Fibroblast of lung (primary cell): ENCODE measurements around the gene RNF224. TPM values are rescaled to one million over a fixed set of nuclear protein-coding genes. Genes with fewer than 3 reads are reported as not detected.
A peak's percentile ranks its signal among the peaks of the same experiment; 100 is the strongest.

Source experiments
- DNase-seq, 2 donors: peaks; one replicate each; pipeline versions ENCODE4 v3.0.0 to v3.0.0-alpha.2; 2010; ENCODE audit warnings: low read depth in 2 of 2
- H2AFZ ChIP-seq: 2 replicates; pipeline ENCODE4 v1.5.1; 2012; ENCODE audit warnings: low read length, control low read depth, inconsistent platforms
- H3K27ac ChIP-seq: 2 replicates; pipeline ENCODE4 v1.5.1; 2011; ENCODE audit warnings: low read length, control low read depth; ENCODE audit not compliant: insufficient read depth
- H3K27me3 ChIP-seq: 2 replicates; pipeline ENCODE4 v1.5.1; 2011; ENCODE audit warnings: mild to moderate bottlenecking, low read length; ENCODE audit not compliant: control insufficient read depth, insufficient read depth
- H3K36me3 ChIP-seq: 2 replicates; pipeline ENCODE4 v1.5.1; 2011; ENCODE audit warnings: low read length; ENCODE audit not compliant: control insufficient read depth, insufficient read depth
- H3K4me1 ChIP-seq: 2 replicates; pipeline ENCODE4 v1.5.1; 2011; ENCODE audit warnings: low read length; ENCODE audit not compliant: control insufficient read depth, insufficient read depth; ENCODE audit errors: extremely low read depth
- H3K4me2 ChIP-seq: 2 replicates; pipeline ENCODE4 v1.5.1; 2011; ENCODE audit warnings: low read length, control low read depth; ENCODE audit not compliant: insufficient read depth; ENCODE audit errors: extremely low read depth
- H3K4me3 ChIP-seq, 4 experiments: fragments of 200-600 bp in 1 of 4; sonication (generic) in 1 of 4; replicated peaks in 1 of 4; 2 replicates each; pipeline ENCODE4 v1.5.1; 2011 to 2016; ENCODE audit warnings: low read length in 4 of 4, low read depth in 3 of 4, mild to moderate bottlenecking in 3 of 4, control low read depth in 2 of 4, inconsistent platforms in 1 of 4, mixed read lengths in 1 of 4; ENCODE audit not compliant: insufficient read depth in 1 of 4; ENCODE audit errors: control extremely low read depth in 1 of 4
- H3K79me2 ChIP-seq: 2 replicates; pipeline ENCODE4 v1.5.1; 2012; ENCODE audit warnings: mild to moderate bottlenecking, low read length, inconsistent platforms; ENCODE audit not compliant: control insufficient read depth, insufficient read depth
- H3K9ac ChIP-seq: 2 replicates; pipeline ENCODE4 v1.5.1; 2011; ENCODE audit warnings: mild to moderate bottlenecking, low read length, control low read depth; ENCODE audit not compliant: insufficient read depth
- H3K9me3 ChIP-seq: 2 replicates; pipeline ENCODE4 v1.5.1; 2012; ENCODE audit warnings: low read depth, low read length; ENCODE audit not compliant: control insufficient read depth, insufficient read depth
- H4K20me1 ChIP-seq: 2 replicates; pipeline ENCODE4 v1.5.1; 2011; ENCODE audit warnings: low read length; ENCODE audit not compliant: control insufficient read depth, insufficient read depth; ENCODE audit errors: extremely low read depth
- CTCF ChIP-seq, 2 donors: IDR thresholded peaks in 1 of 2; conservative IDR thresholded peaks in 1 of 2; 1 replicate in 1 of 2; 2 replicates in 1 of 2; pipeline ENCODE4 v1.5.1; 2011 to 2012; ENCODE audit warnings: low read length in 2 of 2, control low read depth in 1 of 2, inconsistent platforms in 1 of 2, low read depth in 1 of 2, mild to moderate bottlenecking in 1 of 2
- EZH2 ChIP-seq: IDR thresholded peaks from 2 replicates; pipeline ENCODE4 v1.5.1; 2012; ENCODE audit warnings: low read length, control low read depth, mild to moderate bottlenecking; ENCODE audit errors: missing control alignments
- polyA plus RNA-seq, 2 donors: library from polyadenylated mRNA; depleted of rRNA in 1 of 2; stranded (reverse) in 1 of 2; unstranded in 1 of 2; fragments of >200 nt; gene quantifications; 2 replicates each; pipeline ENCODE4 v1.2.1, GENCODE V29; 2011 to 2012; ENCODE audit warnings: missing spikeins in 1 of 2
- total RNA-seq: library from RNA; depleted of rRNA; stranded (reverse); fragments of >200 nt; gene quantifications from 2 replicates; pipeline ENCODE4 v1.2.1, GENCODE V29; 2014

The RNF224 gene
- total and polyA plus RNA-seq, 2 donors (not counting 1 experiment from before 2014, with no cell fraction given) = under 0.01 TPM; not detected in 1

GRCh38 chr9:137275203-137275587 is 47.9 kb downstream of the RNF224 start:
- peaks cover 10% of the 10 kb centered on the region for H3K4me1 ChIP-seq
- no peaks in the 10 kb centered on the region for H3K9me3 ChIP-seq
- peaks cover 19% of the 10 kb centered on the region for H3K79me2 ChIP-seq

GRCh38 chr9:137275588-137276472 is 48.5 kb downstream of the RNF224 start:
- no peak for TF ChIP-seq CTCF (conservative IDR thresholded peaks at IDR 0.05 in 1 of 2, IDR thresholded peaks at IDR 0.05 in 1 of 2; ENCODE audit: low read depth in 1 of 2, low read length in 2 of 2)
- no peak for TF ChIP-seq EZH2
- no peaks in the 10 kb centered on the region for H3K9me3 ChIP-seq
- H2AFZ ChIP-seq = no peak overlapping the region
- H3K4me2 ChIP-seq = no peak overlapping the region
- H3K79me2 ChIP-seq = peaks cover 24% of the 10 kb centered on the region
- H3K27ac ChIP-seq = no peak overlapping the region
- peaks cover 10% of the 10 kb centered on the region for H3K4me1 ChIP-seq
- H3K4me3 ChIP-seq = no peak overlapping the region
- H3K27me3 ChIP-seq = no peaks in the 10 kb centered on the region
- no peak for DNase-seq
- peaks cover 34% of the 10 kb centered on the region for H3K36me3 ChIP-seq
- no peaks in the 10 kb centered on the region for H4K20me1 ChIP-seq
- no peak overlapping the region for H3K9ac ChIP-seq

More at GRCh38 chr9:137275203-137275587, 47.9 kb downstream of the RNF224 start:
- Histone ChIP-seq H4K20me1 (no peaks in the 10 kb centered on the region), H3K4me3 (no peak overlapping the region), H3K27ac (no peak overlapping the region), H2AFZ (no peak overlapping the region), H3K4me2 (no peak overlapping the region), H3K27me3 (no peaks in the 10 kb centered on the region), H3K36me3 (peaks cover 34% of the 10 kb centered on the region), H3K9ac (no peak overlapping the region)
- DNase-seq = no peak
- TF ChIP-seq CTCF (conservative IDR thresholded peaks at IDR 0.05 in 1 of 2, IDR thresholded peaks at IDR 0.05 in 1 of 2; ENCODE audit: low read depth in 1 of 2, low read length in 2 of 2) (no peak), EZH2 (no peak)

GRCh38 chr9:137276473-137277328 is 49.4 kb downstream of the RNF224 start:
- no peak for TF ChIP-seq CTCF (conservative IDR thresholded peaks at IDR 0.05 in 1 of 2, IDR thresholded peaks at IDR 0.05 in 1 of 2; ENCODE audit: low read depth in 1 of 2, low read length in 2 of 2)
- TF ChIP-seq EZH2 = no peak
- peaks cover 10% of the 10 kb centered on the region for H3K4me1 ChIP-seq
- H3K9me3 ChIP-seq = no peaks in the 10 kb centered on the region
- peak; percentile 45 to 77 for DNase-seq
- H3K36me3 ChIP-seq = peaks cover 28% of the 10 kb centered on the region
- peak overlapping the region; percentile 29 for H3K9ac ChIP-seq
- peaks cover 24% of the 10 kb centered on the region for H3K79me2 ChIP-seq
- H3K4me2 ChIP-seq = peak overlapping the region; percentile 81
- no peaks in the 10 kb centered on the region for H3K27me3 ChIP-seq
- H4K20me1 ChIP-seq = no peaks in the 10 kb centered on the region
- H2AFZ ChIP-seq = no peak overlapping the region
- peak overlapping the region; percentile 67 to 86 (median 73) for H3K4me3 ChIP-seq
- H3K27ac ChIP-seq = peak overlapping the region; percentile 82
